Measurements from ENCODE around the gene BCL2L13. TPM values are rescaled to one million over a fixed set of nuclear protein-coding genes. Genes with fewer than 3 reads are reported as not detected.
"Not testable (repeated sequence)": the region's sequence is repeated elsewhere in the genome, so short reads cannot be mapped to it uniquely, and the experiment has no call there.

Gene BCL2L13
- polyA plus RNA-seq, 1 donor (not counting 4 experiments of a cell fraction or from before 2014, with no cell fraction given): 51.0 TPM

GRCh38 chr22:17694752-17695151, 56.2 kb downstream of the BCL2L13 start:
- Histone ChIP-seq H4K20me1 (ENCODE audit: control insufficient read depth, extremely low read depth, insufficient read depth, low read length) (no peaks in the 10 kb centered on the region), H2AFZ (ENCODE audit: control insufficient read depth, low read length) (no peak overlapping the region), H3K4me1 (ENCODE audit: control insufficient read depth, extremely low read depth, insufficient read depth, low read length) (no peaks in the 10 kb centered on the region), H3K9me3 (ENCODE audit: control insufficient read depth, low read depth, low read length) (no peaks in the 10 kb centered on the region), H3K4me2 (ENCODE audit: control insufficient read depth, extremely low read depth, insufficient read depth, low read depth, low read length) (no peak overlapping the region), H3K9me1 (ENCODE audit: control insufficient read depth, extremely low read depth, insufficient read depth, low read length) (no peaks in the 10 kb centered on the region), H3K27me3 (ENCODE audit: control insufficient read depth, extremely low read depth, insufficient read depth, low read length) (no peaks in the 10 kb centered on the region), H3K9ac (ENCODE audit: control insufficient read depth, extremely low read depth, insufficient read depth, low read length) (no peak overlapping the region), H3K27ac (ENCODE audit: control insufficient read depth, insufficient read depth, low read length) (no peak overlapping the region), H3K36me3 (ENCODE audit: control insufficient read depth in 2 of 2, extremely low read depth in 1 of 2, insufficient read depth in 2 of 2, low read length in 2 of 2) (peaks cover 4 to 12% of the 10 kb centered on the region in 2 experiments), H3K79me2 (ENCODE audit: control insufficient read depth, insufficient read depth, low read length) (peaks cover 6% of the 10 kb centered on the region), H3K4me3 (ENCODE audit: control insufficient read depth in 2 of 3, extremely low read depth in 1 of 3, insufficient read depth in 2 of 3, low read depth in 1 of 3, low read length in 3 of 3) (no peak overlapping the region)
- DNase-seq (ENCODE audit: low read depth, low spot score): no peak
- dilution Hi-C loops (cut with MboI; ENCODE audit: extremely low pct_ligation_motif_present, low sequenced_read_pairs): no loop called here
- TF ChIP-seq EZH2 (IDR thresholded peaks at IDR 0.05; ENCODE audit: low read length) (no peak), CTCF (optimal IDR thresholded peaks at IDR 0.05 in 1 of 3, IDR thresholded peaks at IDR 0.05 in 1 of 3, conservative IDR thresholded peaks at IDR 0.05 in 1 of 3; ENCODE audit: extremely low read depth in 1 of 3, insufficient read depth in 2 of 3, low read length in 3 of 3) (no peak)
- no peak for FAIRE-seq

GRCh38 chr22:17695986-17696385, 57.4 kb downstream of the BCL2L13 start:
- H3K36me3 ChIP-seq (ENCODE audit: control insufficient read depth in 2 of 2, extremely low read depth in 1 of 2, insufficient read depth in 2 of 2, low read length in 2 of 2): peaks cover 4 to 15% of the 10 kb centered on the region in 2 experiments
- dilution Hi-C loops (cut with MboI; ENCODE audit: extremely low pct_ligation_motif_present, low sequenced_read_pairs): no loop called here
- FAIRE-seq: no peak

GRCh38 chr22:17697196-17697595, 58.6 kb downstream of the BCL2L13 start:
- H3K27me3 ChIP-seq (ENCODE audit: control insufficient read depth, extremely low read depth, insufficient read depth, low read length); H3K9me1 ChIP-seq (ENCODE audit: control insufficient read depth, extremely low read depth, insufficient read depth, low read length); H4K20me1 ChIP-seq (ENCODE audit: control insufficient read depth, extremely low read depth, insufficient read depth, low read length); H3K79me2 ChIP-seq (ENCODE audit: control insufficient read depth, insufficient read depth, low read length); H3K4me2 ChIP-seq (ENCODE audit: control insufficient read depth, extremely low read depth, insufficient read depth, low read depth, low read length); H3K27ac ChIP-seq (ENCODE audit: control insufficient read depth, insufficient read depth, low read length); H3K4me1 ChIP-seq (ENCODE audit: control insufficient read depth, extremely low read depth, insufficient read depth, low read length); DNase-seq (ENCODE audit: low read depth, low spot score); H2AFZ ChIP-seq (ENCODE audit: control insufficient read depth, low read length); H3K9me3 ChIP-seq (ENCODE audit: control insufficient read depth, low read depth, low read length); H3K9ac ChIP-seq (ENCODE audit: control insufficient read depth, extremely low read depth, insufficient read depth, low read length); H3K4me3 ChIP-seq (ENCODE audit: control insufficient read depth in 2 of 3, extremely low read depth in 1 of 3, insufficient read depth in 2 of 3, low read depth in 1 of 3, low read length in 3 of 3); dilution Hi-C loops (cut with MboI; ENCODE audit: extremely low pct_ligation_motif_present, low sequenced_read_pairs); FAIRE-seq: not testable (repeated sequence)
- peaks cover 4 to 14% of the 10 kb centered on the region in 2 experiments for H3K36me3 ChIP-seq (ENCODE audit: control insufficient read depth in 2 of 2, extremely low read depth in 1 of 2, insufficient read depth in 2 of 2, low read length in 2 of 2)

More at GRCh38 chr22:17695986-17696385, 57.4 kb downstream of the BCL2L13 start:
- peaks cover 7% of the 10 kb centered on the region for H3K79me2 ChIP-seq (ENCODE audit: control insufficient read depth, insufficient read depth, low read length)
- no peaks in the 10 kb centered on the region for H3K27me3 ChIP-seq (ENCODE audit: control insufficient read depth, extremely low read depth, insufficient read depth, low read length)
- no peaks in the 10 kb centered on the region for H3K9me3 ChIP-seq (ENCODE audit: control insufficient read depth, low read depth, low read length)
- no peak overlapping the region for H2AFZ ChIP-seq (ENCODE audit: control insufficient read depth, low read length)
- no peaks in the 10 kb centered on the region for H3K9me1 ChIP-seq (ENCODE audit: control insufficient read depth, extremely low read depth, insufficient read depth, low read length)
- DNase-seq (ENCODE audit: low read depth, low spot score): no peak
- no peaks in the 10 kb centered on the region for H3K4me1 ChIP-seq (ENCODE audit: control insufficient read depth, extremely low read depth, insufficient read depth, low read length)
- H3K27ac ChIP-seq (ENCODE audit: control insufficient read depth, insufficient read depth, low read length): no peak overlapping the region
- TF ChIP-seq EZH2 (IDR thresholded peaks at IDR 0.05; ENCODE audit: low read length) (no peak), CTCF (optimal IDR thresholded peaks at IDR 0.05 in 1 of 3, IDR thresholded peaks at IDR 0.05 in 1 of 3, conservative IDR thresholded peaks at IDR 0.05 in 1 of 3; ENCODE audit: extremely low read depth in 1 of 3, insufficient read depth in 2 of 3, low read length in 3 of 3) (no peak)
- H4K20me1 ChIP-seq (ENCODE audit: control insufficient read depth, extremely low read depth, insufficient read depth, low read length): no peaks in the 10 kb centered on the region
- no peak overlapping the region for H3K4me3 ChIP-seq (ENCODE audit: control insufficient read depth in 2 of 3, extremely low read depth in 1 of 3, insufficient read depth in 2 of 3, low read depth in 1 of 3, low read length in 3 of 3)
- no peak overlapping the region for H3K9ac ChIP-seq (ENCODE audit: control insufficient read depth, extremely low read depth, insufficient read depth, low read length)
- H3K4me2 ChIP-seq (ENCODE audit: control insufficient read depth, extremely low read depth, insufficient read depth, low read depth, low read length): no peak overlapping the region

- dilution Hi-C loops (cut with MboI; ENCODE audit: extremely low pct_ligation_motif_present, low sequenced_read_pairs); H3K27me3 ChIP-seq (ENCODE audit: control insufficient read depth, extremely low read depth, insufficient read depth, low read length); FAIRE-seq; H3K4me2 ChIP-seq (ENCODE audit: control insufficient read depth, extremely low read depth, insufficient read depth, low read depth, low read length); H3K27ac ChIP-seq (ENCODE audit: control insufficient read depth, insufficient read depth, low read length); H3K9ac ChIP-seq (ENCODE audit: control insufficient read depth, extremely low read depth, insufficient read depth, low read length); H3K4me3 ChIP-seq (ENCODE audit: control insufficient read depth in 2 of 3, extremely low read depth in 1 of 3, insufficient read depth in 2 of 3, low read depth in 1 of 3, low read length in 3 of 3); H3K4me1 ChIP-seq (ENCODE audit: control insufficient read depth, extremely low read depth, insufficient read depth, low read length); DNase-seq (ENCODE audit: low read depth, low spot score); H4K20me1 ChIP-seq (ENCODE audit: control insufficient read depth, extremely low read depth, insufficient read depth, low read length); H2AFZ ChIP-seq (ENCODE audit: control insufficient read depth, low read length); H3K9me3 ChIP-seq (ENCODE audit: control insufficient read depth, low read depth, low read length); H3K79me2 ChIP-seq (ENCODE audit: control insufficient read depth, insufficient read depth, low read length); H3K9me1 ChIP-seq (ENCODE audit: control insufficient read depth, extremely low read depth, insufficient read depth, low read length): not testable (repeated sequence)
- peaks cover 5 to 13% of the 10 kb centered on the region in 2 experiments for H3K36me3 ChIP-seq (ENCODE audit: control insufficient read depth in 2 of 2, extremely low read depth in 1 of 2, insufficient read depth in 2 of 2, low read length in 2 of 2)
Observed at GRCh38 chr22:17698276-17698675, 59.7 kb downstream of the BCL2L13 start.
